ENCODE measurements around the gene YLPM1.

DNA sequence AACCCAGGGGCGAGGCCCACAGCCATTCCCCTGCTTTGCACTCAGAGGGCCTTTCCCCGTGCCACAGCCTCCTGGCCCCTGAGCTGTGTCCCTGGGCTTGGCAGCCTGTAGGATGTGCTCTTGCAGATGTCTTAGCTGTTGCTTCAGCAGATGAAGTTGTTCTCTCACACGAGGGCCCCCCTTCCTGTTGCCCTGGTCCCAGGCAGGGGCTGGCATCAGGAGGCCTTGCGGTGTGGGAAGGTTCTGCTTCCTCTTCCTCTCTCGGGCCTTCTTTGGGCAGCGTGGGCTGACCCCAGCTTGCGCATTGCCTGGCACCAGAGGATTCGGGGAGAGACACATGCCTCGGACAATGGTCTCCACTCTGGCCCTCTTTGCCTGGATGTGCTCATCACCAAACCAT, 100.2 kb downstream of the YLPM1 start:
- TF ChIP-seq, protein P1, sequence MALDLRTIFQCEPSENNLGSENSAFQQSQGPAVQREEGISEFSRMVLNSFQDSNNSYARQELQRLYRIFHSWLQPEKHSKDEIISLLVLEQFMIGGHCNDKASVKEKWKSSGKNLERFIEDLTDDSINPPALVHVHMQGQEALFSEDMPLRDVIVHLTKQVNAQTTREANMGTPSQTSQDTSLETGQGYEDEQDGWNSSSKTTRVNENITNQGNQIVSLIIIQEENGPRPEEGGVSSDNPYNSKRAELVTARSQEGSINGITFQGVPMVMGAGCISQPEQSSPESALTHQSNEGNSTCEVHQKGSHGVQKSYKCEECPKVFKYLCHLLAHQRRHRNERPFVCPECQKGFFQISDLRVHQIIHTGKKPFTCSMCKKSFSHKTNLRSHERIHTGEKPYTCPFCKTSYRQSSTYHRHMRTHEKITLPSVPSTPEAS (tag by site-specific recombination; IDR thresholded peaks at IDR 0.05), result no peak
- TF ChIP-seq YY2 (tag by site-specific recombination; IDR thresholded peaks at IDR 0.05), result no peak

All from HEK293 (cell line).